HuH-7.5 (cell line): ENCODE measurements around the gene HAVCR2.
"Not testable (repeated sequence)": the region's sequence is repeated elsewhere in the genome, so short reads cannot be mapped to it uniquely, and the experiment has no call there.

Experiments
- DNase-seq: peaks from one replicate; pipeline ENCODE4 v3.0.0; 2011; ENCODE audit warnings: low spot score

HAVCR2 gene

DNA sequence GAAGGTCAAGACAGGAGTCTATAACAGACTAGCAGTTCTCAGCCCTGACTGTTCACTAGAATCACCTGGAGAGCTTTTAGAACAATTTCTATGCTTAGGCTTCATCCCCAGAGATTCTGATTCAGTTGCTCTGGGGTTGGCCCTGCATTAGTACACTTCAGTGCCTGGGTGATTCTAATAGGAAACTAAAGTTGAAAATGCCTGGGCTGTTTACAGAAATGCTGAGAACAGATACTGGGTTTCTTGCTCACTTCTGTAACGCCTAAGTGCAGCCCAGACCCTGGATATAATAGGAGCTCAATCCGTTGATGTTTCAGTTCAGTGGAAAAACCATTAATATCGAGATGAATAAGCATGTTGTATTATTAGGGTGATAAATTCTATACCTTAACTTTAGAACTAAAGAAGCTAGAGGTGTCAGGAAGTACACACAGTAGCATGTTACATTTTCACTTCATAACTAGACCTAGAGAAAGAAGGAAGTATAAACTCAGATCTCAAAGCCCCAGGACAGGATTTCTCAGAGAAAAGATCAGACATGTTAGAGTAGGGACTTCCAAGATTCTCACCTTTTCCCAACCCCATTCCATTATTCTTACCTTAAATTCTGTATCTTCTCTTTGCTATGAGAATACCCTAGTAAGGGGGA, 20.4 kb downstream of the HAVCR2 start:
- no peak for DNase-seq

DNA sequence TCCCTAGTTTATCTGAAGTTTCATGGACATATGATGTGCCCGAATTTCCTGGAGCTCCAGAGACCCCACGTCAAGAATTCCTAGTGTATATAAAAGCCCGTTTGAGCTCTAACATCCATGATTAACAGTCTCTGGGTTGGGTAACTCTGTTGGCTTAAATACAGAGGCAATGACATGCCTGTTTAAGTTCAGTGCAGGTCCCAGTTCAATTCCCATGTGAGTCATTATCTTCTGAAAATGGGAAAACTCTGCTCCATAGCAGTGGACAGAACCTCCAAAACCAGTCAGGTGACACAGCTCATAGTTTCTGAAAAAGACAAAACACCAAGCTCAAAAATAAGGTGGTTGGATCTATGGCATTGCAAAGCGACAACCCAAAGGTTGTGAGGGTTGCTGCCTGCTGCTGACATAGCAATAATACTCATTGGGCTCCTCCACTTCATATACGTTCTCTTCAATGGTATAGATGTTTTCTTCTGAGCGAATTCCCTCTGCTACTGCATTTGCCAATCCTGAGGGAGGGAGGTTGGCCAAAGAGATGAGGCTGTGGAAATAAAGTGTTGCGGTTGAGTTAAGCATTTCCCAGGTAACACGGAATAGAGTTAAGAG, 22.0 kb downstream of the HAVCR2 start:
- DNase-seq, result no peak

DNA sequence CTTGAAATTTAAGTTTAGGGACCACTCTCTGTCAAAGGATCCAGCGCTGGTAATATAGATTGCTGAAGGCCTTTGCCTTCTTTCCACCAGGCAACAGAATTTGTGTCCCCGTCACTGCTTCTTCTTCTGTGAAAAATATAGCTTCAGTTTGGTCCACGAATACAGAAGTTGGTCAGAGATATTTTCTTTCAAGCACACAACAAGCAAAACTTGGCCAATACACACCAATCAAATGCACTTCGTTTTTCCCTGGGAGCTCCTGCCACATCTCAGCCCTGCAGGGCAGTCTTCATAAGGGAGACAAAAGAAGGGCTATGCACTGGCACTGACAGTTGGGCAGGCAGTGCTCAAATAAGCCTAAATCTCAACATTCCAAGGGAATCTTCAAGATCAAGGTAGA, 22.9 kb downstream of the HAVCR2 start:
- no peak for DNase-seq

DNA sequence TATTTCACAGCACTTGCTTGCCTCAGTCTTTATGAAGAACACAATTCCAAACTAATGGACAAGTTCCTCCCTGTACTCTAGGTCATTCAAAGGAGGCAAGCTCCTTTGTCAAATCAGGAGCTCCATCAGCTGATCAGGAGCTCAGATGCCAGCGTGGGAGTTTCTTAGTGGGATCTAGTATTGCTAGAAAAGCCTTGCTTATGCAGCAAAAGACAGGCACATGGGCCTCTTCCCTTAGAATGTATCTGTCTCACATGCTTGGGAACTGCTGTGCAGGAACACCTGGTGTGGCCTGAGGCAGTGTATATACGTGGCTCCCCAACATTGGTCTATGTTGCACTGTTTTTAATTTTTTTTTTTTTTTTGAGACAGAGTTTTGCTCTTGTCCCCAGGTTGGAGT, 28.6 kb downstream of the HAVCR2 start:
- DNase-seq, result no peak

DNA sequence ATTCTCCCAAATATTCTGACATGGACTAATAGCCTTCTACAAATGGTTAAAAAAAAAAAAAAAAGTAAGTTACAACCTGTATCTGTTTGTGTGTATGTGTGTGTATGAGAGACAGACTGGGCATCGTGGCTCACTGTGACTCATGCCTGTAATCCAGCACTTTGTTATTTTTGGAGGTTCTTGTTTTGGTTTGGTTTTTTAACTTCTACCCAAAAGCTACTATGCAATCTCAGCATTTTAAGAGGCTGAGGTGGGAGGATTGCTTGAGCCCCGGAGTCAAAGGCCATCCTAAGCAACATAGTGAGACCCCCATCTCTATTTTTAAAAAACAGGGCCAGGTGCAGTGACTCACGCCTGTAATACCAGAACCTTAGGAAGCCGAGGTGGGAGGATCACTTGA, 32.3 kb downstream of the HAVCR2 start:
- no peak for DNase-seq

DNA sequence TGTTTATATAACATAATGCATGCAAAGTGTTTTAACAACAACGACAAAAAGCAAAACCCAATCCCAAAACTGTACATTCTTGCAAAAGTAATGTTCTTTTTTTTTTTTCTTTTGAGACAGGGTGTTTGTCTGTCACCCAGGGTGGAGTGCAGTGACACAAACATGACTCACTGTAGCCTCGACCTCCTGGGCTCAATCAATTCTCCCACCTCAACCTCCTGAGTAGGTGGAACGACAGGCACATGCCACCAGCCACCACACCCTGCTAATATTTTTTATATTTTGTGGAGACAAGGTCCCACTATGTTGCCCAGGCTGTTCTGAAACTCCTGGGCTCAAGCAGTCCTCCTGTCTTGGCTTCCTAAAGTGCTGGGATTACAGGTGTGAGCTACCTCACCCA, 36.3 kb downstream of the HAVCR2 start:
- DNase-seq, result no peak

DNA sequence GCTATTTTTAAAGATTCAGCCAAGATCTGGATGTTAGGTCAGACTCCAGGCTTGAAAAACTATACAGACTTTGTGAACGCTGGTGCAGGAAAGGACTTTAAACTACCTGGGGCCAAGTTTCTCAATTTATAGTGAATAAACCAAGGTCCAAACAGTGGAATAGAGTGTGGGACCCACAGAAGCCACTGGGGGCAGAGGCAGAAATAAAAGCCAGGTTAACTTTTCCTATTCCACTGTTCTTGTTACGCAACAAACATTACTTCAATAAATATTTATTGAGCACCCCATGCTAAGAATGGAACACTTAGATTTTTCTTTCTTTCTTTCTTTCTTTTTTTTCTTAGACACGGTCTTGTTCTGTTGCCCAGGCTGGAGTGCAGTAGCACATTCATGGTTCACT, 38.9 kb downstream of the HAVCR2 start:
- no peak for DNase-seq

DNA sequence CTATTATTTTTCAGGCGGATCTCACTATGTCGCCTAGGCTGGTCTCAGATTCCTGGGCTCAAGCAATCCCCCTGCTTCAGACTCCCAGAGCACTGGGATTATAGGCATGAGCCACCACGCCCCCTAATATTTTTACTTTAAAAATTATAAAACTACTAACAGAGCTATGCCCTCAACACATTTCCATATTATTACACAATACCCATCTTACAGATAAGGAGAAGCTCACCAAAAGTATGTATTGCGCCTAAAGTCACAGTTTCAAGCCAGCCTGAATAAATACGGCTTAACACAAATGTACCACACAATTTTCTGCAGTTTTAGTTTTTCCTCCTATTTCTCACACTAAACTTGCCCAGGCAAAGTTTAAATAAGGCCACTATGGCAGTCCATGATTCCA, 40.1 kb downstream of the HAVCR2 start:
- DNase-seq, result no peak

DNA sequence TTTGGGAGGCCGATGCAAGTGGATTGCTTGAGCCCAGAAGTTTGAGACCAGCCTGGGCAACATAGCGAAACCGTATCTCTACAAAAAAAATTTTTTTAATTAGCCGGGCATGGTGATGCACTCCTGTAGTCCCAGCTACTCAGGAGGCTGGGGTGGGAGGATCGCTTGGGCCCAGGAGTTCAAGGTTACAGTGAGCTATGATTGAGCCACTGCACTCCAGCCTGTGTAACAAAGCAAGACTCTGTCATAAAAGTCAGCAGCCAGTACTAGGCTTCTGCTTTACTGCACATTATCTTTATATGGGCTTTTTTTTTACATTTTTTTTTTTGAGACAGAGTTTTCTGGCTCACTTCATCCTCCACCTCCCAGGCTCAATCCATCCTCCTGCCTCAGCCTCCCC, 40.5 kb downstream of the HAVCR2 start:
- no peak for DNase-seq

DNA sequence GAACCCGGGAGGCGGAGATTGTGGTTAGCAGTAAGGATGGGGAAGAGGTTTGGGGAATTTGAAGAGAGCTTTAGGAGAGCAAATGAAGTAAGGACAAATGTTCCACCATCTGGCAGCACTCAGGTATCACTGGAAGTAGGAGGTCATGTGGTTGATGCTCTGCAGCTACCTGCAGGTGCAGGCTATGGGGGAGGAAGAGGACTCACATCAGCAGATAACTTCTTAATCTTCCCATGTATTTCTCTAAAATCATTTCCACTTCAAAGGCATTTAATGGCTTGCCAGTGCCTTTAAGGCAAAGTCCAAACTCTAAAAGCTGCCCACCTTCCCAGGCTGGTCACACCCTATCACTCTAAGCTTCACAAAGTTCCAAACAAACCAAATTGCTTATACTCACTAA, 41.8 kb downstream of the HAVCR2 start:
- no peak for DNase-seq

DNA sequence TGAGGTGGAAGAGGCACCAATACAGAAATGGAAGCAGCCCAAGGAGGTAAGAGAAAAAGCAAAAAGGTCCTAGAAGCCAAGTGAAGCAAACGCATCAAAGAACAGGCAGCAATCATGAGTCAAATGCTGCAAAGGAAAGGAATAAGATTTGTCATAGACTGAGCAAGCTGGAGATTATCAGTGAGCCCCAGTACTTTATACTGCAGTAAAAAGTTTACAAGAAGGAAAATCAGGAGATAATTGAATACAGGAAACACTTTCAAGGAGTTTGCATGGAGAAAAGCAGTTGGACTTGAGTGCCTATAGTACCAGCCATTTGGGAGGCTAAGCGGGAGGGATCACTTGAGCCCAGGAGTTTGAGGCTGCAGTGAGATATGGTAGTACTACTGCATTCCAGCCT, 42.8 kb downstream of the HAVCR2 start:
- DNase-seq, result no peak

DNA sequence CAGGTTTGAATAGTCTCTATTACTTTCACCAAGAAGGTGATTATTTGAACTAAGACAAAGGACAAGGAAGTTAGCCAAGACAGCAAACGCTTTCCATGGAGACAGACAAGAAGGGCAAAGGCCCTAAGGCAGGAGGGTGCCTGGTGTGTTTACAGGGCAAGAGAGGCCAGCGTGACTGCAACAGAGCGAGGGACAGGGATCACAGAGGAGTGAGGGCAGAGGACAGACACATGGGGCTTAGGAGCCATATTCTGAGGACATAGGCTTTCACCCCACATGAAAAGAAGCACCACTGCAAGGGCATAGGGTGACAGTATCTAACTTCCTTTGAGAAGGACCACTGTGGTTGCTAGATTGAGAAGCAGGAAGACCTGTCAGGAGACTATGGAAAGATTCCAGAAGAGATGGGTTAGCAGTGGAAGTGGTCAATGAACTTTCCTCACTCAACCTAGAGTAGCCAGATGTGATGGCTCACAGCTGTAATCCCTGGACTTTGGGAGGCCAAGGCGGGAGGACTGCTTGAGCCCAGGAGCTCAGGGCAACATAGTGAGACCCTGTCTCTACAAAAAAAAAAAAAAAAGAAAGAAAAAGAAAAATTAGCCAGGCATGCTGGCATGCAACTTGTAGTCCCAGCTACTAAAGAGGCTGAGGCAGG, 44.9 kb downstream of the HAVCR2 start:
- no peak for DNase-seq

DNA sequence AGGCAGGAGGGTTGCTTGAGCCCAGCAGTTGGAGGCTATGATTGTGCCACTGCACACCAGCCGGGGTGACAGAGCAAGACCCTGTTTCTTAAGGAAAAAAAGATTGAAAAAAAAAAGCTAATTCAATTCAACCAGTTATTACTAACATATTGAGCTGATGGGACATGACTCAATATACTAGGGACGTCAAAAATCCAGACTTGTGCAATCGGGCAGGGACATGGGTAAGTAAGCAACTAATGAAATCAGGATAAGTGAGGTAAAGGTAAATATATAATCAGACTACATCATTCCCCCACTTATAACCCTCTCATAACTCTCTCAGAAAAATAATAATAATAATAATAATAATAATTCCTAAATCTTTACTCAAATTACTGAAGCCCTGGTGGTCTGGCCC, 49.0 kb downstream of the HAVCR2 start:
- DNase-seq, result no peak

DNA sequence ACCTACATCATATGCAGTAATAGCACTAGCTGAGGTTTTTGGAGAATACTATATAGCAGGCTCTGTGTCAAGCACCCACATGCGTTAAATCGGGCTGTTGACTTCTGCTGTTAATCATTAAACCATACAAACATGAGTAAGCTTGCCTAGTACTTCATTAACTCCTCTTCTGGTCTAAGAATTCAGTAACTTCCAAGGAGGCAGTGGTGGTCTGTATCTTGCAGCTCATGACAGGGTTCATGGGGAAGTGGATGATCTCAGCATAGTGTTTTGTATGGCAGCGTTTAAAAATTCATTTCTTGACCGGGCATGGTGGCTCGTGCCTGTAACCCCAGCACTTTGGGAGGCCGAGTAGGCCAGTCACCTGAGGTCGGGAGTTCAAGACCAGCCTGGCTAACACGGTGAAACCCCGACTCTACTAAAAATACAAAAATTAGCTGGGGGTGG, 49.7 kb downstream of the HAVCR2 start, which contains the start of gene HAVCR1:
Gene HAVCR1 (minus strand): TSS at position 24 of the 447 bp plus-strand sequence. CDS start 1,173 bp downstream, outside the sequence.
- peak; percentile 33 for DNase-seq

DNA sequence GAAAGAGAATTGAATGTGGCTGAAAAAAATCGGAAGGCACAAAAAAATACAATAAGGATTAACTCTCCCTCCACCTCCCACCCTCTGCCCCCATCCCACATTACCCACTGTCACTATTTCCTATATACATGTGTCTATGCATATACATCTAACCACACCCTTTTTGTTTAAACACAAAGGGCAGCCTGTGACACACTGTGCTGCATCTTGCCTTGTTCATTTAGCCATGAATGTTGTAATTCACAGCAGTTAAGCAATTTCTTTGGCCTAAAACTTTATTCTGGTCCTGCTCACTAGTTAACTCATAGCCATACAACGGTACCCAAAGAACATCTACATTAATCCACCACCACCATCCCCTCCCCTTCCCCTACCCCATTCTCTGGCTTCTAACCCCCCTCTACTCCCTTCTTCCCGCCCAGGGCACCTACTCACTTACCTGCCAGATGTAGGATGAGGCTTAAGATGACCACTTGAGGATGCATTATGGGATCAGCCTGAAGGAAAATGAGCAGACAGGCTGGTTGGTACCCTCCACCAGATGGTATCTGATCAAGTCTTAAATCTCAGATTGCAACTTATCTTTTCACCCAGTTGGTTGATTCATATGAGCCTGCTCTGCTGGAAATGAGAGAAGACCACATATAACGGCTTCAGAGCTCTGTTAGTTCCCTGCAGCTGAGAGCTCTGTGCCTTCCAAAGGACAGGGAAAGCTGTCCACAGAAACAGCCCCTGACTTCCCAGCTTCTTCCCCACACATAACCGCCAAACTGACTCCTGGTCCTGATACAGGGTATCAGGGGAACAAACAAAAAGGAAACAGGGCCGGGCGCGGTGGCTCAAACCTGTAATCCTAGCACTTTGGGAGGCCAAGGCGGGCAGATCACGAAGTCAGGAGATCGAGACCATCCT, 51.1 kb downstream of the HAVCR2 start:
- DNase-seq, result no peak

DNA sequence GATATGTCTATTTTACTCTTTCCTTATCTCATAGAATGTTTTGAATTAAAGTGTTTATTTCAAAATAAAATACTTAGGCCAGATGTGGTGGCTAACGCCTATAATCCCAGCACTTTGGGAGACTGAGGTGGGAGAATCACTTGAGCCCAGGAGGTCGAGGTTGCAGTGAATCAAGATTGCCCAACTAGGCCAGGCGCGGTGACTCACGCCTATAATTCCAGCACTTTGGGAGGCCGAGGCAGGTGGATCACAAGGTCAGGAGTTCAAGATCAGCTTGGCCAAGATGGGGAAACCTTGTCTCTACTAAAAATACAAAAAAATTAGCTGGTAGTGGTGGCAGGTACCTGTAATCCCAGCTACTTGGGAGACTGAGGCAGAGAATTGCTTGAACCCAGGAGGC, 52.0 kb downstream of the HAVCR2 start:
- not testable (repeated sequence) for DNase-seq

DNA sequence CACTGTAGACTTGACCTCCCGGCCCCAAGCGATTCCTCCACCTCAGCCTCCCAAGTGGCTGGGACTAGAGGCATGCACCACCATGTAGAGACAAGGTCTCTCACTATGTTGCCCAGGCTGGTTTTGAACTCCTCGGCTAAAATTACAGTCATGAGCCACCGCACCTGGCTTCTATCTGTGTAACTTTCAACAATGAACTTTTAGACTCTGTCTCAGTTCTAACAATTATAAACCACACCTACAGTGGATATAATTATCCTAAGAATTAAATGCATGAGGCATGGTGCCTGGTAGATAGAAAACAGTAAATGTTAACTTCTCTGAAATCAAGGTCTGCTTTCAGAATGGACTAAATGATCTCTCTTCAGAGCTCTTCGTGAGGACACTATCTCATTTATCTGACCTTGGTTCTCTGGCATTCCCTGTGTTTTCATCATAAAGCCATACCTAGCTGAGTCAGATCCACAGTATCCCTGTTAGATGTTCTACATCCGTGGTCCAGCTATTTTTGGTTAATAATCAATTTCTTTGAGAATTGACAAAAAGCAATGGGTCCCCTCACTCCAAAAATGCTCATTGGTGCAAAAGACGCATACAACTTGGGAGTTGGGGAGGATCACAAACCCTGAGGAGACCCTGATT, 57.1 kb downstream of the HAVCR2 start:
- no peak for DNase-seq

DNA sequence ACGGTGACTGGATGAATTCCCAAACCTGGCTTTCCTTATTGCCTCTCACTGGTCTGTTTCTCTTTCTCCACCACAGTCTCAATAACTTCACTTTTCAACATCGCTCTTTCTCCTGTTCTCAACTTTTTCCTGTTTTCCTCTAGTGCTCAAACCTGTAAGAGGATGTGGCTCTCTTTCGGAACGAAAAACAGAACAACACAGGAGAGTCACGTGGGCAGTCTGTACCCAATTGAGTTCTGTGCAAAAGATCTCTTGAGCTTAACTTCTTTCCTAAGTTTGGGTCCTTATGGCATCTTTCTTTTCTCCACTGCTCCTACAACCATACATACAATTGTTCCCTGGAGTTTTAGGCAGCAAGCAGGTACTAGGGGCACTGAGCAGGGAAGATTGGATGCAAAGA, 58.8 kb downstream of the HAVCR2 start:
- no peak for DNase-seq

DNA sequence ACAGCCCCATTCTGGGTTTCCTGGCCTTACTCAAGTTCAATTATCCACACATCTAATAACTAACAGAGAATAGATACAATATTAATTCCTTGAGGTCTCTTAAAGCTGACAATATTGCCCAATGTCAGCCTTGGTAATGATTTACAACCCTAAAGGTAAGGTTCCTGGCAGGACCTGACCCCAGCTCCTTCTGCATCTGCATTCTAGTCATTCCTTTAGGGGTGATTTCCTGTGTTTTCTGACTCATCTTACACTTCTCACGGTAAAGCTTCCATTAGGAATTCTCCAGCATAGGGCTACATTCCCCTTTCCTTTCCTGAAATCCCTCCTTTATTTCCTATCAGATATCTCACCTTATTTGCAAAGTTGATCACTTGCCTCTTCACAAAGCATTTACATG, 59.2 kb downstream of the HAVCR2 start:
- no peak for DNase-seq

DNA sequence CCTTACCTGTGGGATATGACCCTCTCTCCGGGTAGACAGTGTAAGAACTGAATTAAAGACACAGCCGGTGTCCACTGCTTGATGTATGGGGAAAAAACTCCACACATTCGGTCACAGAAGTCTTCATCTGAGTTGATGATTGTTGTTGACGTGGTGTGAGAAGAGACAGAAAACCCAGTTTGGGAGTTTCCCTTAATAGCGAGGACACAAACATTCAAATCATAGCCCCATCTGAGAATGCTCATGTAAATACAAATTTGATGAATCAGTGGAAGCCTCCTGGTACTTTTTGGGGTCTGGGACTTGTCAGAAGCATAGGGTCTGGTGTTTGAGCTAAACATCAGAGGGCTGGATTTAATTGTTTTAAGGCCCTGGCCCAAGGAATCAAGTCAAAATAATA, 60.9 kb downstream of the HAVCR2 start:
- no peak for DNase-seq

DNA sequence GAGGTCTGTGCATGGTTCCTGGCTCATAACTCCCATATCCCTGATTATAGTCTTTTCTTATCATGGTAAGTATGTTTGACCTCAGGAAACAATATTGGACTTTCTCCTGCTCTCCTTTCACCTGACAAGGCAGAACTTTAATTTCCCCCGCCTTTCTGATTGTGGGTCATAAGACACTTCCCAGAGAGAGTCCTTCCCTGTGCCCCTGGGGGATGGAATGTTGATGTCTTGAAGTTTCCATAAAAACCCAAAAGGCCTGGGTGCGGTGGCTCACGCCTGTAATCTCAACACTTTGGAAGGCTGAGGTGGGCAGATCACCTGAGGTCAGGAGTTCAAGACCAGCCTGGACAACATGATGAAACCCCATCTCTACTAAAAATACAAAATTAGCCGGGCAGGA, 61.8 kb downstream of the HAVCR2 start:
- not testable (repeated sequence) for DNase-seq

DNA sequence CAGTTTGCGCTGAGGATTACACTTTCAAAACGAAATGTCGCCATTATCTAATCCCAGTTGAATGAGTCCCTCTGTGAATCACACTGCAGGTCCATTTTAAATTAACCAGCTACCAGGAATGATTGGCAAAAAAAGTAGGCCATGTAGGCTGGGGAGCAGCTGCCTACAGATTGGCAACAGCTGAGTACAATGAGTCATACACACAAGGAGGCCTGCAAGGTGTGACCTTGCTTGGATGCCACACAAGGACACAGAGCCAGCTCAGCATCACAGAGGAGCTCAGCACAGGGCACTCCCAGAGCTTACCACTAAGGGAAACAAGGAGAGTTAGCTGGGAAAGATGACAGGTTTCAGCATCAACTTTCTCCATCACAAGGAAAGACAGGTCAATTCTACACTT, 62.8 kb downstream of the HAVCR2 start:
- DNase-seq, result no peak
